H1 (cell line): ENCODE results near the gene YPEL2. TPM values are rescaled to one million over a fixed set of nuclear protein-coding genes. Genes with fewer than 3 reads are reported as not detected.

Experiments
- ASH2L ChIP-seq: fragments of 200-600, 300-600 bp; sonication (generic); IDR thresholded peaks from one replicate; pipeline ENCODE4 v1.7.1; 2017; ENCODE audit warnings: low read length
- BACH1 ChIP-seq: IDR thresholded peaks from 2 replicates; pipeline ENCODE4 v1.6.1; 2012; ENCODE audit warnings: low read length, improper control_type of control experiment
- BRCA1 ChIP-seq: IDR thresholded peaks from 2 replicates; pipeline ENCODE4 v1.6.1; 2012; ENCODE audit warnings: low read depth, low read length, improper control_type of control experiment
- CBX5 ChIP-seq: fragments of 300-800, 300-1000 bp; sonication (generic); IDR thresholded peaks from 2 replicates; pipeline ENCODE4 v1.7.1; 2016; ENCODE audit warnings: antibody characterized with exemption, low read length, low read depth
- CBX8 ChIP-seq: fragments of 300-800, 300-1000 bp; sonication (generic); IDR thresholded peaks from 2 replicates; pipeline ENCODE4 v1.7.1; 2016; ENCODE audit warnings: low read depth, low read length, borderline replicate concordance
- CHD1 ChIP-seq: IDR thresholded peaks from 2 replicates; pipeline ENCODE4 v1.6.1; 2012; ENCODE audit warnings: low read depth, low read length, improper control_type of control experiment
- CHD2 ChIP-seq: IDR thresholded peaks from 2 replicates; pipeline ENCODE4 v1.6.1; 2012; ENCODE audit warnings: low read length, improper control_type of control experiment
- EGR1 ChIP-seq: IDR thresholded peaks from 2 replicates; pipeline ENCODE4 v1.6.1; 2011; ENCODE audit warnings: low read depth, low read length, borderline replicate concordance
- EP300 ChIP-seq, 2 experiments: IDR thresholded peaks; 1 replicate in 1 of 2; 2 replicates in 1 of 2; pipeline ENCODE4 v1.6.1; 2011 to 2012; ENCODE audit warnings: low read depth in 2 of 2, low read length in 2 of 2, mild to moderate bottlenecking in 2 of 2, borderline replicate concordance in 1 of 2, inconsistent platforms in 1 of 2, moderate library complexity in 1 of 2
- FOSL1 ChIP-seq: IDR thresholded peaks from 2 replicates; pipeline ENCODE4 v1.6.1; 2011; ENCODE audit warnings: mild to moderate bottlenecking, low read depth, low read length, moderate library complexity; ENCODE audit not compliant: insufficient read depth
- HDAC2 ChIP-seq, 2 experiments: fragments of 300-600 bp in 1 of 2; sonication (generic) in 1 of 2; IDR thresholded peaks; 2 replicates each; pipeline ENCODE4 v1.6.1; 2011 to 2012; ENCODE audit warnings: low read depth in 2 of 2, low read length in 2 of 2, mild to moderate bottlenecking in 2 of 2, moderate library complexity in 2 of 2, borderline replicate concordance in 1 of 2, inconsistent platforms in 1 of 2
- KDM1A ChIP-seq: fragments of 200-600, 300-600 bp; sonication (generic); IDR thresholded peaks from 2 replicates; pipeline ENCODE4 v1.7.1; 2016; ENCODE audit warnings: mild to moderate bottlenecking, low read length, borderline replicate concordance
- POLR2A ChIP-seq, 2 experiments: IDR thresholded peaks; 1 replicate in 1 of 2; 2 replicates in 1 of 2; pipeline ENCODE4 v1.6.1; 2011; ENCODE audit warnings: low read depth in 2 of 2, low read length in 2 of 2, mild to moderate bottlenecking in 2 of 2; ENCODE audit errors: control extremely low read depth in 1 of 2
- RFX5 ChIP-seq: IDR thresholded peaks from 2 replicates; pipeline ENCODE4 v1.6.1; 2011; ENCODE audit warnings: low read depth, low read length, improper control_type of control experiment, borderline replicate concordance
- SIN3A ChIP-seq, 2 experiments: IDR thresholded peaks in 1 of 2; conservative IDR thresholded peaks in 1 of 2; 2 replicates each; pipeline ENCODE4 v1.6.1; 2011 to 2012; ENCODE audit warnings: low read length in 2 of 2, improper control_type of control experiment in 1 of 2, low read depth in 1 of 2, mild to moderate bottlenecking in 1 of 2
- SIRT6 ChIP-seq: IDR thresholded peaks from one replicate; pipeline ENCODE4 v1.7.1; 2012; ENCODE audit warnings: low read length, inconsistent platforms
- SP2 ChIP-seq: IDR thresholded peaks from 2 replicates; pipeline ENCODE4 v1.6.1; 2012; ENCODE audit warnings: mild to moderate bottlenecking, low read length, inconsistent platforms
- SRF ChIP-seq: IDR thresholded peaks from 2 replicates; pipeline ENCODE4 v1.6.1; 2011; ENCODE audit warnings: mild to moderate bottlenecking, low read depth, low read length, moderate library complexity
- TAF1 ChIP-seq: IDR thresholded peaks from 2 replicates; pipeline ENCODE4 v1.6.1; 2011; ENCODE audit warnings: mild to moderate bottlenecking, low read depth, low read length
- TEAD4 ChIP-seq: IDR thresholded peaks from 2 replicates; pipeline ENCODE4 v1.6.1; 2012; ENCODE audit warnings: low read depth, low read length, inconsistent platforms, mixed read lengths
- polyA plus RNA-seq, 7 experiments: library from polyadenylated mRNA; depleted of rRNA in 3 of 7; stranded (reverse) in 5 of 7; unstranded in 2 of 7; fragments of >200 nt in 5 of 7; fragments of 200-250 nt in 2 of 7; gene quantifications; 1 replicate in 5 of 7; 2 replicates in 1 of 7; 4 replicates in 1 of 7; pipeline versions ENCODE4 v1.2.1 to v1.2.3, GENCODE V29; 2011 to 2013; ENCODE audit warnings: missing spikeins in 2 of 7, mixed read lengths in 2 of 7
- total RNA-seq: library from RNA; stranded (reverse); fragmentation: NEBNext Ultra II Directional; extraction: Animal tissue kit (Norgen Biotek cat#: 25700); gene quantifications from 2 replicates; pipeline ENCODE4 v1.2.1, GENCODE V29; 2021
- TF ChIP-seq, protein P1 (sequence below): IDR thresholded peaks from 2 replicates; pipeline ENCODE4 v1.6.1; 2012; ENCODE audit warnings: inconsistent platforms
- TF ChIP-seq, protein P2 (sequence below): IDR thresholded peaks from 2 replicates; pipeline ENCODE4 v1.6.1; 2012; ENCODE audit warnings: inconsistent platforms
- TF ChIP-seq, protein P3 (sequence below): IDR thresholded peaks from 2 replicates; pipeline ENCODE4 v1.6.1; 2011; ENCODE audit warnings: low read length, improper control_type of control experiment

YPEL2 gene
- total and polyA plus RNA-seq, 2 of the 8 experiments (the other 6 are each of a cell fraction or from before 2014, with no cell fraction given) = 1.6 to 3.5 TPM

DNA sequence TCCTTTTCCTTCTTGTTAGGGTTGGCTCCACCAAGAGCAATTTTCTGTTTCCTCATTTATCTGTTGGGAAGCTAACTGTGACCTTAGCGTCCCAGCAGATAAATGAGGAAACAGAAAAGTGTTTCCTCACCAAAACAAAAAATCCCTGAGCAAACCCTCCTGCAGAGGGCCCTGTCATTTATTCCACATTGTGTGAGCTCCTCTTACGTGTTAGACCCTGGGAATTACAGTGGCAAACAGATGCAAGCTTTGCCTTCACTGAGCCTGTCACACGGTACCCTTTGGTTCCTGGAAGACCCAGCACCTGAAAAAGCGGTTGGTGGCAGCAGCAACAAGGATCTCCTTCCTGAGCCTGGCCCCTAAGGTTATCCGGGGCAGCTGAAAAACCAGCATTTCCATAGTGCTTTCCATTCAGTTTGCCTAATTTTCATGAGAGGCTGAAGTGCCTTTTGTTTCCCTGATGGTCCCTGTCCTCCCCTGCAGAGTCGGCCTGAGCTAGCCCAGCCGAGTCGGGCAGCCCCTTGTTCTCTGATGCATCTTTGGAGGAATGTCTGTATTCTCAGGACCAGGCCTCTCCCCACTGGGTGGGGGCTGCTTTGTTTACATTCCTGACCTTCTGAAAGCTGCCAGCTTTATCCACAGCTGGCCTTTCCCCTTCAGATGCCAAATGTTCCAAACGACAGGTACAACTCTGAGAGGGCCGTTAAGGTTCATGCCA lies 34.7 kb downstream of the YPEL2 start (continued):
- TF ChIP-seq KDM1A = peak; percentile 58; the same call in 1 of the 2 replicates
- TF ChIP-seq EP300 (IDR thresholded peaks at IDR 0.05; ENCODE audit: borderline replicate concordance in 1 of 2, low read depth in 2 of 2, low read length in 2 of 2) = peak in 1 of 2 experiments; percentile 65; a peak in 1 of 3 replicates
- TF ChIP-seq CHD2 = no peak
- TF ChIP-seq ASH2L = peak; percentile 41
- TF ChIP-seq, protein P1, sequence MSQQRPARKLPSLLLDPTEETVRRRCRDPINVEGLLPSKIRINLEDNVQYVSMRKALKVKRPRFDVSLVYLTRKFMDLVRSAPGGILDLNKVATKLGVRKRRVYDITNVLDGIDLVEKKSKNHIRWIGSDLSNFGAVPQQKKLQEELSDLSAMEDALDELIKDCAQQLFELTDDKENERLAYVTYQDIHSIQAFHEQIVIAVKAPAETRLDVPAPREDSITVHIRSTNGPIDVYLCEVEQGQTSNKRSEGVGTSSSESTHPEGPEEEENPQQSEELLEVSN = no peak
- TF ChIP-seq SIN3A (conservative IDR thresholded peaks at IDR 0.05 in 1 of 2, IDR thresholded peaks at IDR 0.05 in 1 of 2; ENCODE audit: low read depth in 1 of 2, low read length in 2 of 2) = peak; percentile 99
- peak; percentile 61 to 78; a peak in 2 of 4 replicates for TF ChIP-seq HDAC2 (IDR thresholded peaks at IDR 0.05; ENCODE audit: borderline replicate concordance in 1 of 2, low read depth in 2 of 2, low read length in 2 of 2)
- TF ChIP-seq POLR2A (IDR thresholded peaks at IDR 0.05; ENCODE audit: control extremely low read depth in 1 of 2, low read depth in 2 of 2, low read length in 2 of 2) = no peak
- no peak for TF ChIP-seq CHD1
- TF ChIP-seq SP2 = no peak
- no peak for TF ChIP-seq EGR1
- no peak for TF ChIP-seq SIRT6
- TF ChIP-seq CBX5 = no peak
- TF ChIP-seq CBX8 = no peak
- TF ChIP-seq SRF = no peak
- peak; percentile 94 for TF ChIP-seq TEAD4
- TF ChIP-seq FOSL1 = no peak
- TF ChIP-seq, protein P2, sequence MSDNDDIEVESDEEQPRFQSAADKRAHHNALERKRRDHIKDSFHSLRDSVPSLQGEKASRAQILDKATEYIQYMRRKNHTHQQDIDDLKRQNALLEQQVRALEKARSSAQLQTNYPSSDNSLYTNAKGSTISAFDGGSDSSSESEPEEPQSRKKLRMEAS = peak; percentile 18; the same call in 1 of the 2 replicates
- no peak for TF ChIP-seq BRCA1
- TF ChIP-seq, protein P3, sequence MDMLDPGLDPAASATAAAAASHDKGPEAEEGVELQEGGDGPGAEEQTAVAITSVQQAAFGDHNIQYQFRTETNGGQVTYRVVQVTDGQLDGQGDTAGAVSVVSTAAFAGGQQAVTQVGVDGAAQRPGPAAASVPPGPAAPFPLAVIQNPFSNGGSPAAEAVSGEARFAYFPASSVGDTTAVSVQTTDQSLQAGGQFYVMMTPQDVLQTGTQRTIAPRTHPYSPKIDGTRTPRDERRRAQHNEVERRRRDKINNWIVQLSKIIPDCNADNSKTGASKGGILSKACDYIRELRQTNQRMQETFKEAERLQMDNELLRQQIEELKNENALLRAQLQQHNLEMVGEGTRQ = no peak
- no peak for TF ChIP-seq RFX5
- TF ChIP-seq BACH1 = no peak
- no peak for TF ChIP-seq TAF1
